Lower leg skin (tissue), 4 donors: ENCODE measurements around the gene ADAD2. TPM values are rescaled to one million over a fixed set of nuclear protein-coding genes. Genes with fewer than 3 reads are reported as not detected.

ENCODE experiments used
- DNase-seq, 2 donors: peaks; one replicate each; pipeline ENCODE4 v3.0.0-alpha.2; 2019; ENCODE audit warnings: low spot score in 2 of 2
- H3K4me3 ChIP-seq: fragments of 200-600 bp; sonication (generic); 2 replicates; pipeline ENCODE4 v1.5.1; 2017; ENCODE audit warnings: mild to moderate bottlenecking, low read depth; ENCODE audit not compliant: poor library complexity, severe bottlenecking
- POLR2A ChIP-seq, 2 donors: fragments of 450-650 bp; IDR thresholded peaks; one replicate each; pipeline ENCODE4 v1.6.1; 2016 to 2017; ENCODE audit warnings: antibody characterized with exemption in 2 of 2, mild to moderate bottlenecking in 1 of 2, moderate library complexity in 1 of 2
- WGBS, 2 donors: methylation state at CpG; one replicate each; pipeline ENCODE4 v1.1.5; 2018; 5-methylcytosine and 5-hydroxymethylcytosine counted together
- intact Hi-C: fragments of 100-400 bp; cut with DNase I; formaldehyde crosslinking; loops from one replicate; pipeline ENCODE4 v1.15.0; 2023; ENCODE audit warnings: low total_unique reads
- total RNA-seq, 4 donors: library from RNA; depleted of rRNA; stranded (reverse); fragments of >200 nt; gene quantifications; one replicate each; pipeline ENCODE4 v1.1.0, GENCODE V29; 2016
- TF ChIP-seq, protein P1 (sequence below), 3 donors: fragments of 450-650 bp; IDR thresholded peaks; one replicate each; pipeline ENCODE4 v1.5.1; 2016; ENCODE audit warnings: antibody characterized with exemption in 3 of 3, mild to moderate bottlenecking in 3 of 3, moderate library complexity in 2 of 3

The ADAD2 gene
- total RNA-seq, 4 donors from 2014 or later, result 0.96 to 1.2 TPM; not detected in 2

DNA sequence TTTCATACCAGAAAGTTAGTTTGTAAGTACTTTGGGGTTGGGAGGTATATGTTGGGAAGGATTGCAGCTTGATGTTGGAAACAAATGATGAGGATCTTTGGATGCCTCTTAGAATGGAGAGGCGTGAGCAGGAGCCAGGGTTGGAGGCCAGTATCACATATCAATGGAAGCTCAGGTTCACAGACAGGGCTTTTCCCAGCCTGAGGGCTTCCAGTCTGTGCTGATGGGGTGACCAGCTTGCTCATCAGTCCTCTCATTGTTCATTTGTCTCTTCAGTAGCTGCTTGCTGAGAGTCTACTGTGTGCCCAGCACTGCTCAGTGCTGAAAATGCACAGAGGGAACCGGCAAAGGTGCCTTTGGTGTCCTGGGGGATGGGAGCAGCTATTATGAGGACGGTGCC is 40.0 kb upstream of the ADAD2 start:
- H3K4me3 ChIP-seq, result no peak overlapping the region
- no peak for DNase-seq
- 51 to 85% methylated on average over 3 of the region's 3 CpGs for WGBS, 2 donors
- intact Hi-C loops, result no loop called here
- no peak for TF ChIP-seq POLR2A (IDR thresholded peaks at IDR 0.05)
- TF ChIP-seq, protein P1, sequence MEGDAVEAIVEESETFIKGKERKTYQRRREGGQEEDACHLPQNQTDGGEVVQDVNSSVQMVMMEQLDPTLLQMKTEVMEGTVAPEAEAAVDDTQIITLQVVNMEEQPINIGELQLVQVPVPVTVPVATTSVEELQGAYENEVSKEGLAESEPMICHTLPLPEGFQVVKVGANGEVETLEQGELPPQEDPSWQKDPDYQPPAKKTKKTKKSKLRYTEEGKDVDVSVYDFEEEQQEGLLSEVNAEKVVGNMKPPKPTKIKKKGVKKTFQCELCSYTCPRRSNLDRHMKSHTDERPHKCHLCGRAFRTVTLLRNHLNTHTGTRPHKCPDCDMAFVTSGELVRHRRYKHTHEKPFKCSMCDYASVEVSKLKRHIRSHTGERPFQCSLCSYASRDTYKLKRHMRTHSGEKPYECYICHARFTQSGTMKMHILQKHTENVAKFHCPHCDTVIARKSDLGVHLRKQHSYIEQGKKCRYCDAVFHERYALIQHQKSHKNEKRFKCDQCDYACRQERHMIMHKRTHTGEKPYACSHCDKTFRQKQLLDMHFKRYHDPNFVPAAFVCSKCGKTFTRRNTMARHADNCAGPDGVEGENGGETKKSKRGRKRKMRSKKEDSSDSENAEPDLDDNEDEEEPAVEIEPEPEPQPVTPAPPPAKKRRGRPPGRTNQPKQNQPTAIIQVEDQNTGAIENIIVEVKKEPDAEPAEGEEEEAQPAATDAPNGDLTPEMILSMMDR (IDR thresholded peaks at IDR 0.05), result no peak

DNA sequence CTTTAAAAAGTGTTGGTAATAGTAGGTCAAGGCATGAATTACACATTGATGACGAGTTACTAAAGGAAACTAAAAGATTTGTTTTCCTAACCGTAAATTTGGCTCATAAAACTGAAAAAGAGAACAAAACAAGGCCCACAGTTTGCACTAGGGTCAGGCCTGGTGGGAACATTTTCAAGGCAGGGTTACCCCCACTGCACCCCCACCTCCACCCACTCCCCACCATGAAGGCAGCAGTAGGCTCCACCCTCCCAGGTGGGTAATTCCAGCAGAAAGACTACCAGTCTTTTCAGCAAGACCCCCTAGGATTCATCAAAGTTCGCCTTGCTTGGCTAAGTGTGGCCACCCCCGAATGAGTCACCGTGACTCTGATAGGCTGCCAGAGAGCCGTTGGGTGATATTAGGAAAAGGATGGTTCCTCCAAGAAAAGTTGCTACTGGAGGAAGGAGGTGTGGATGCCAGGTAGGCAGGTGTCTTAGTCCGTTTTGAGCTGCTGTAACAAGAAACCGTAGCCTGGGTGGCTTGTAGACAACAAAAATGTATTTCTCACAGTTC is 37.2 kb upstream of the ADAD2 start:
- intact Hi-C loops, result no loop called here
- peak in 1 of 2 donors; percentile 34 for DNase-seq
- no peak overlapping the region for H3K4me3 ChIP-seq
- 62 to 63% methylated on average over 8 of the region's 8 CpGs for WGBS, 2 donors
- TF ChIP-seq POLR2A (IDR thresholded peaks at IDR 0.05), result no peak
- TF ChIP-seq, protein P1 (IDR thresholded peaks at IDR 0.05), result no peak

- WGBS, 2 donors, result 98 to 99% methylated on average over 4 of the region's 4 CpGs
- TF ChIP-seq POLR2A (IDR thresholded peaks at IDR 0.05), result no peak
- TF ChIP-seq, protein P1 (IDR thresholded peaks at IDR 0.05), result no peak
- no peak overlapping the region for H3K4me3 ChIP-seq
- intact Hi-C loops, result no loop called here
- DNase-seq, result no peak
Observed at GRCh38 chr16:84155226-84155625, 35.7 kb upstream of the ADAD2 start.

- no peak overlapping the region for H3K4me3 ChIP-seq
- intact Hi-C loops, result no loop called here
- TF ChIP-seq, protein P1 (IDR thresholded peaks at IDR 0.05), result no peak
- no peak for TF ChIP-seq POLR2A (IDR thresholded peaks at IDR 0.05)
- 88 to 94% methylated on average over 6 of the region's 6 CpGs for WGBS, 2 donors
- DNase-seq, result no peak
Observed at GRCh38 chr16:84155771-84156170, 35.2 kb upstream of the ADAD2 start.

GRCh38 chr16:84156342-84156784 is 34.6 kb upstream of the ADAD2 start:
- TF ChIP-seq, protein P1 (IDR thresholded peaks at IDR 0.05), result no peak
- TF ChIP-seq POLR2A (IDR thresholded peaks at IDR 0.05), result no peak
- peak in 1 of 2 donors; percentile 60 for DNase-seq
- intact Hi-C loops, result no loop called here
- H3K4me3 ChIP-seq, result no peak overlapping the region
- WGBS, 2 donors, result 33 to 35% methylated on average over 5 of the region's 5 CpGs

- intact Hi-C loops, result no loop called here
Observed at GRCh38 chr16:84159007-84159406, 31.9 kb upstream of the ADAD2 start.

More at GRCh38 chr16:84159007-84159406, 31.9 kb upstream of the ADAD2 start:
- no peak for DNase-seq
- no peak overlapping the region for H3K4me3 ChIP-seq
- 36% methylated on average over 9 of the region's 9 CpGs for WGBS, 2 donors
- TF ChIP-seq, protein P1 (IDR thresholded peaks at IDR 0.05), result no peak
- no peak for TF ChIP-seq POLR2A (IDR thresholded peaks at IDR 0.05)
